IMR-90 (cell line): ENCODE data around the gene CST3. TPM values are rescaled to one million over a fixed set of nuclear protein-coding genes. Genes with fewer than 3 reads are reported as not detected.

Experiments used
- ATAC-seq: fragments of 200-7000 bp; cut with Tn5 transposase; 2 replicates; pipeline ENCODE4 v1.9.1; 2020; ENCODE audit warnings: low read depth, mild to moderate bottlenecking, moderate library complexity
- BruUV-seq: library from RNA; stranded (reverse); fragments of 400-500 nt; replicated peaks from 2 replicates; lab custom pipeline; 2021; lab: Mats Ljungman, UMichigan
- CTCF ChIA-PET: fragments of 300-600 bp; formaldehyde crosslinking; extraction: SDS; loops from one replicate; lab custom pipeline; 2021; ENCODE audit warnings: antibody characterized with exemption; lab: Yijun Ruan, JAX
- POLR2A ChIA-PET: fragments of 300-600 bp; sonication (Branson Sonifier 250); formaldehyde crosslinking; loops from one replicate; lab custom pipeline; 2022; ENCODE audit warnings: antibody characterized with exemption; ENCODE audit not compliant: unreplicated experiment; lab: Charles Lee
- DNase-seq: peaks from one replicate; pipeline ENCODE4 v3.0.0; 2013
- H2AFZ ChIP-seq: replicated peaks from 2 replicates; pipeline ENCODE3; 2013; ENCODE audit warnings: low read length, mild to moderate bottlenecking; ENCODE audit not compliant: poor library complexity
- H2AK5ac ChIP-seq: 2 replicates; pipeline ENCODE4 v1.6.1; 2013; ENCODE audit warnings: low read depth, low read length, inconsistent platforms
- H2AK9ac ChIP-seq: replicated peaks from 2 replicates; pipeline ENCODE3; 2013; ENCODE audit warnings: mild to moderate bottlenecking, low read depth, low read length, moderate library complexity; ENCODE audit not compliant: poor library complexity
- H2BK120ac ChIP-seq: 2 replicates; pipeline ENCODE4 v1.6.1; 2013; ENCODE audit warnings: low read depth, low read length, inconsistent platforms
- H2BK15ac ChIP-seq: 3 replicates; pipeline ENCODE4 v1.6.1; 2013; ENCODE audit warnings: low read depth, low read length, inconsistent platforms
- H2BK20ac ChIP-seq: 2 replicates; pipeline ENCODE4 v1.6.1; 2013; ENCODE audit warnings: low read depth, mild to moderate bottlenecking, inconsistent platforms, low read length, moderate library complexity
- H2BK5ac ChIP-seq: 2 replicates; pipeline ENCODE4 v1.6.1; 2013; ENCODE audit warnings: mild to moderate bottlenecking, low read depth, low read length, inconsistent platforms; ENCODE audit not compliant: poor library complexity, severe bottlenecking
- H3K14ac ChIP-seq: replicated peaks from 2 replicates; pipeline ENCODE4 v1.6.1; 2013; ENCODE audit warnings: low read depth, low read length, inconsistent platforms
- H3K18ac ChIP-seq: 2 replicates; pipeline ENCODE4 v1.6.1; 2013; ENCODE audit warnings: low read depth, low read length, control low read depth
- H3K23ac ChIP-seq: 2 replicates; pipeline ENCODE4 v1.6.1; 2013; ENCODE audit warnings: low read depth, low read length, inconsistent platforms
- H3K27ac ChIP-seq: 2 replicates; pipeline ENCODE4 v1.5.1; 2013; ENCODE audit warnings: mild to moderate bottlenecking, control low read depth, low read length; ENCODE audit not compliant: insufficient read depth
- H3K27me3 ChIP-seq: 2 replicates; pipeline ENCODE4 v1.6.1; 2013; ENCODE audit warnings: low read length; ENCODE audit not compliant: control insufficient read depth, insufficient read depth
- H3K36me3 ChIP-seq: 2 replicates; pipeline ENCODE4 v1.6.1; 2013; ENCODE audit warnings: low read length, mixed read lengths; ENCODE audit not compliant: control insufficient read depth, insufficient read depth
- H3K4ac ChIP-seq: 2 replicates; pipeline ENCODE4 v1.6.1; 2013; ENCODE audit warnings: low read depth, low read length, inconsistent platforms
- H3K4me1 ChIP-seq: 2 replicates; pipeline ENCODE4 v1.6.1; 2013; ENCODE audit warnings: low read length, mixed read lengths; ENCODE audit not compliant: control insufficient read depth, insufficient read depth
- H3K4me2 ChIP-seq: 2 replicates; pipeline ENCODE4 v1.6.1; 2013; ENCODE audit warnings: low read depth, mild to moderate bottlenecking, control low read depth, low read length, moderate library complexity
- H3K4me3 ChIP-seq: 2 replicates; pipeline ENCODE4 v1.5.1; 2013; ENCODE audit warnings: low read depth, mild to moderate bottlenecking, control low read depth, low read length, moderate library complexity; ENCODE audit not compliant: insufficient read depth
- H3K56ac ChIP-seq: 2 replicates; pipeline ENCODE4 v1.6.1; 2013; ENCODE audit warnings: low read length, inconsistent platforms; ENCODE audit not compliant: insufficient read depth; ENCODE audit errors: extremely low read depth
- H3K79me1 ChIP-seq, 2 experiments: 2 replicates each; pipeline ENCODE4 v1.6.1; 2013; ENCODE audit warnings: low read length in 2 of 2, inconsistent platforms in 1 of 2, low read depth in 1 of 2
- H3K9ac ChIP-seq: 2 replicates; pipeline ENCODE4 v1.6.1; 2013; ENCODE audit warnings: low read depth, low read length, control low read depth
- H3K9me1 ChIP-seq: 2 replicates; pipeline ENCODE4 v1.6.1; 2013; ENCODE audit warnings: low read length, inconsistent platforms; ENCODE audit not compliant: insufficient read depth
- H3K9me3 ChIP-seq: 2 replicates; pipeline ENCODE4 v1.6.1; 2013; ENCODE audit warnings: low read length; ENCODE audit not compliant: control insufficient read depth, insufficient read depth
- H4K20me1 ChIP-seq: 2 replicates; pipeline ENCODE4 v1.6.1; 2013; ENCODE audit warnings: low read length, inconsistent platforms; ENCODE audit not compliant: insufficient read depth
- H4K5ac ChIP-seq: 2 replicates; pipeline ENCODE4 v1.6.1; 2013; ENCODE audit warnings: mild to moderate bottlenecking, low read depth, low read length, control low read depth
- H4K8ac ChIP-seq, 2 experiments: 2 replicates each; pipeline ENCODE4 v1.6.1; 2013; ENCODE audit warnings: low read depth in 2 of 2, low read length in 2 of 2, control low read depth in 1 of 2, inconsistent platforms in 1 of 2
- H4K91ac ChIP-seq: 2 replicates; pipeline ENCODE4 v1.6.1; 2013; ENCODE audit warnings: low read depth, low read length, inconsistent platforms; ENCODE audit not compliant: insufficient read depth
- BHLHE40 ChIP-seq: fragments of 150-350 bp; IDR thresholded peaks from 2 replicates; pipeline ENCODE4 v1.6.1; 2016; ENCODE audit warnings: mild to moderate bottlenecking, low read depth, low read length
- CEBPB ChIP-seq: IDR thresholded peaks from 2 replicates; pipeline ENCODE4 v1.6.1; 2012; ENCODE audit warnings: low read depth, low read length, improper control_type of control experiment
- CHD1 ChIP-seq: IDR thresholded peaks from 2 replicates; pipeline ENCODE4 v1.6.1; 2012; ENCODE audit warnings: low read depth, low read length, improper control_type of control experiment
- CTCF ChIP-seq: conservative IDR thresholded peaks from 2 replicates; pipeline ENCODE4 v1.5.1; 2012; ENCODE audit warnings: mild to moderate bottlenecking, low read depth, low read length, improper control_type of control experiment
- ELK1 ChIP-seq: fragments of 150-350 bp; IDR thresholded peaks from 2 replicates; pipeline ENCODE4 v1.6.1; 2016; ENCODE audit warnings: low read depth, mild to moderate bottlenecking, low read length, moderate library complexity, borderline replicate concordance
- FOS ChIP-seq: fragments of 150-350 bp; IDR thresholded peaks from 2 replicates; pipeline ENCODE4 v1.6.1; 2016; ENCODE audit warnings: low read depth, low read length
- MAZ ChIP-seq: IDR thresholded peaks from 2 replicates; pipeline ENCODE4 v1.6.1; 2012; ENCODE audit warnings: low read depth, mild to moderate bottlenecking, low read length, improper control_type of control experiment, moderate library complexity, borderline replicate concordance
- NFE2L2 ChIP-seq: fragments of 150-350 bp; IDR thresholded peaks from 2 replicates; pipeline ENCODE4 v1.6.1; 2016; ENCODE audit warnings: low read depth, mild to moderate bottlenecking, low read length
- POLR2A ChIP-seq: IDR thresholded peaks from 2 replicates; pipeline ENCODE4 v1.6.1; 2012; ENCODE audit warnings: mild to moderate bottlenecking, low read depth, low read length
- RAD21 ChIP-seq: IDR thresholded peaks from 2 replicates; pipeline ENCODE4 v1.6.1; 2012; ENCODE audit warnings: low read length, improper control_type of control experiment
- RFX5 ChIP-seq: IDR thresholded peaks from 2 replicates; pipeline ENCODE4 v1.8.0; 2012; ENCODE audit warnings: low read depth, mild to moderate bottlenecking, low read length, moderate library complexity
- SMC3 ChIP-seq: fragments of 150-350 bp; IDR thresholded peaks from 2 replicates; pipeline ENCODE4 v1.6.1; 2016; ENCODE audit warnings: low read depth, mild to moderate bottlenecking, antibody characterized with exemption, low read length, moderate library complexity
- USF2 ChIP-seq: fragments of 150-350 bp; IDR thresholded peaks from 2 replicates; pipeline ENCODE4 v1.6.1; 2017; ENCODE audit warnings: mild to moderate bottlenecking, antibody characterized with exemption, low read length, low read depth
- whole genome bisulfite sequencing, 2 experiments: methylation state at CpG; one replicate each; pipeline versions ENCODE4 v1.1.5 to v1.1.7; 2013; ENCODE audit warnings: missing lambda C conversion rate in 2 of 2; ENCODE audit not compliant: insufficient read length in 1 of 2; ENCODE audit errors: extremely low coverage in 2 of 2; 5-methylcytosine and 5-hydroxymethylcytosine counted together
- dilution Hi-C: fragments of 300-500 bp; cut with HindIII; formaldehyde crosslinking; loops from one replicate; pipeline ENCODE4 v1.14.3; 2018; ENCODE audit warnings: low sequenced_read_pairs; ENCODE audit not compliant: unreplicated experiment
- in situ Hi-C: fragments of 300-500 bp; cut with MboI; formaldehyde crosslinking; loops from 3 replicates; pipeline ENCODE4 v1.14.3; 2019; ENCODE audit warnings: low sequenced_read_pairs, inconsistent platforms, mixed read lengths
- intact Hi-C: fragments of 100-400 bp; cut with micrococcal nuclease; formaldehyde crosslinking; loops from 2 replicates; pipeline ENCODE4 v1.10.0; 2022
- polyA plus RNA-seq, 3 experiments: library from polyadenylated mRNA; depleted of rRNA; stranded (reverse); fragments of >200 nt; gene quantifications; 2 replicates each; pipeline ENCODE4 v1.2.3, GENCODE V29; 2012; ENCODE audit warnings: low replicate concordance in 1 of 3
- total RNA-seq: library from RNA; depleted of rRNA; stranded (reverse); fragments of >200 nt; gene quantifications from 2 replicates; pipeline ENCODE4 v1.2.3, GENCODE V29; 2012

The CST3 gene
- total and polyA plus RNA-seq, 2 of the 4 experiments (the other 2 are of a cell fraction) = 26.0 to 471 TPM

- no peak overlapping the region for H3K4ac ChIP-seq
- BruUV-seq = no TSS peak
- ChIA-PET POLR2A (no interaction called here), CTCF (no interaction called here)
- no peak overlapping the region for H3K23ac ChIP-seq
- H4K91ac ChIP-seq = no peak overlapping the region
- H4K5ac ChIP-seq = no peak overlapping the region
- H3K14ac ChIP-seq = no peak overlapping the region
- peak overlapping the region; percentile 96 for H3K4me3 ChIP-seq
- no peak overlapping the region for H2AFZ ChIP-seq
- no peak overlapping the region for H2BK120ac ChIP-seq
- dilution Hi-C loops = no loop called here
- H4K8ac ChIP-seq = no peak overlapping the region
- H3K56ac ChIP-seq = no peak overlapping the region
- no peaks in the 10 kb centered on the region for H3K9me3 ChIP-seq
- intact Hi-C loops = loop anchor here (5.0 kb wide), 1 partner anchor 274 kb away; the partner anchor contains the start of gene GZF1
- peaks cover 17 to 29% of the 10 kb centered on the region in 2 experiments for H3K79me1 ChIP-seq
- in situ Hi-C loops = loop anchor here (25.0 kb wide), 2 partner anchors 1626 to 1776 kb away; partner anchors contain the start of gene GINS1
- no peak overlapping the region for H3K27ac ChIP-seq
- no peak overlapping the region for H3K18ac ChIP-seq
- H3K9ac ChIP-seq = peak overlapping the region; percentile 96
- peaks cover 6% of the 10 kb centered on the region; the same call in 1 of the 2 replicates for H4K20me1 ChIP-seq
- H2BK15ac ChIP-seq = no peak overlapping the region
- H3K27me3 ChIP-seq = no peaks in the 10 kb centered on the region
- H2BK5ac ChIP-seq = no peak overlapping the region
- no peak overlapping the region; the same call in 1 of the 2 replicates for H2AK5ac ChIP-seq
- peaks cover 16% of the 10 kb centered on the region for H3K36me3 ChIP-seq
- no CpG with 5 or more reads among the region's 19 CpGs for WGBS, 2 experiments
- no peak overlapping the region for H2AK9ac ChIP-seq
- H3K4me1 ChIP-seq = peaks cover 8% of the 10 kb centered on the region
- DNase-seq (no peak), ATAC-seq (no peak)
- no peak overlapping the region for H2BK20ac ChIP-seq
- H3K4me2 ChIP-seq = peak overlapping the region; percentile 90
- peaks cover 6% of the 10 kb centered on the region; the same call in 1 of the 2 replicates for H3K9me1 ChIP-seq
- TF ChIP-seq USF2 (no peak), CTCF (no peak), SMC3 (no peak), MAZ (no peak), RAD21 (no peak), CEBPB (no peak), POLR2A (no peak), CHD1 (no peak), NFE2L2 (no peak), ELK1 (no peak), BHLHE40 (no peak), RFX5 (no peak), FOS (no peak)
Observed at GRCh38 chr20:23636182-23636907, 1.4 kb downstream of the CST3 start.
